Amygdala (tissue), 56 donors: ENCODE results near the gene CST11.
"Not testable (repeated sequence)": the region's sequence is repeated elsewhere in the genome, so short reads cannot be mapped to it uniquely, and the experiment has no call there.

Experiments used
- DNase-seq, 56 donors: peaks; one replicate each; lab custom pipeline; 2025; lab: John Stamatoyannopoulos, UW

Gene CST11

GRCh38 chr20:23452776-23453175, at the start of gene CST11:
CST11 (minus strand) TSS chr20:23452876; CDS start chr20:23452811, 65 bp downstream.
- no peak for DNase-seq

DNA sequence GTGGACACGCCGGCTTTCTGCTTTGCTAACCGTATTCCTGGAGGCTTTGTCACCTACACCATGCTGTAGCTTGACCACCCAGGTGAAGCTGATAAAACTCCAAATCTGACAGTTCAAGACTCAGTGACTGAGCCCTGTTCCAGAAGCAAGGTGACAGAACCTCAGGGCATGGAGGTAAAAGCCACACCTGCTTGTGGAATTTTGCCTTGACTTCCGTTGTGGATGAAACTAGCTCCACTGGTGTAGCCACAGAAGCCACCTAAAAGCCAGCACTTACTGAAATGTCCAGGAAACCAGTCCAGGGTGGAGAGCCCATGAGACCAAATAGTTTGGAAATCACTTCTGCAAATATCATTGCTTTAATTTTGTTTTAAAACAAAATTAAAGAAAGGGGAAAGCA, 49.2 kb upstream of the CST11 start:
- no peak for DNase-seq

- DNase-seq: no peak
Observed at GRCh38 chr20:23497536-23497935, 44.9 kb upstream of the CST11 start.

- no peak for DNase-seq
Observed at GRCh38 chr20:23493172-23493772, 40.6 kb upstream of the CST11 start.

- no peak for DNase-seq
Observed at GRCh38 chr20:23492292-23492691, 39.6 kb upstream of the CST11 start.

- no peak for DNase-seq
Observed at GRCh38 chr20:23490817-23491216, 38.1 kb upstream of the CST11 start, which contains the start of gene CST8. CST8 (plus strand) TSS chr20:23491117; CDS start chr20:23491668, 551 bp downstream.

DNA sequence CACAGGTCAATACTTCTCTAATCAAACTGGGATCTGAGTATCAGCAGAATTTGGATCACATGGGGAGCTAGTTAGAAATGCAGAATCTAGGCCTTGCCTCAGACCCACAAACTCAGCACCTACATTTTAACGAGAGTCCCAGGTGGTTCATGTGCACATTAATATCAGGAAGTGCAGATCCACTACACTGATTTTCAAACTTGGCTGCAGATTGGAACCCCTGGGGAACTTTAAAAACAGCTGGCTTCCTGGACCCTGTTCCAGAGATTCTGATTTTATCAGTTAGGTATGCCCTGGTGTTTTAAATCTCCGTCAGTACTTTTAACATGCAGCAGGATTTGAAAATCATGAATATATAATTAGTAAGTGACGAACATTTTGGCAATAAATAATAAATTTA, 36.3 kb upstream of the CST11 start:
- no peak for DNase-seq

- no peak for DNase-seq
Observed at GRCh38 chr20:23488470-23488869, 35.8 kb upstream of the CST11 start.

GRCh38 chr20:23484081-23484480, 31.4 kb upstream of the CST11 start:
- DNase-seq: no peak

DNA sequence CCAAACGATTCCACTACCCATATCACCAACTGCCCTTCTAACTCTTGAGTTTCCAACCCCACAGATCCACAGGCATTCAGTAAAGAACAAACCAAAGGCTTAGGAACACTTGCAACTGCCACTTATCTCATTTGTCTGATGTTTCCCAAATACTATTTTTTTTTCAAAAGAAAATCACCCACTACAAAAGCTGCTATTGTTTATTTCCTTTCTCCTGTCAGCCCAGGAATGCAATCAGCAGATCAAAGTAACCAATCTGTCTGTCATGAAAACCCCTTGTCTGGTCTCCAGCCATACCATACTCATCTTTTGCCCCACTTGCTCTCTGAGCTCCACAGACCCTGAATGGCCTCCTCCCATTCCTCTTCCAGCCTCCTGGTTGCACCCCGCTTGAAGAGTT, 29.5 kb upstream of the CST11 start:
- DNase-seq: no peak

GRCh38 chr20:23479043-23479442, 26.4 kb upstream of the CST11 start:
- no peak for DNase-seq

GRCh38 chr20:23477223-23477622, 24.5 kb upstream of the CST11 start:
- no peak for DNase-seq

GRCh38 chr20:23476015-23476754, 23.5 kb upstream of the CST11 start:
- no peak for DNase-seq

DNA sequence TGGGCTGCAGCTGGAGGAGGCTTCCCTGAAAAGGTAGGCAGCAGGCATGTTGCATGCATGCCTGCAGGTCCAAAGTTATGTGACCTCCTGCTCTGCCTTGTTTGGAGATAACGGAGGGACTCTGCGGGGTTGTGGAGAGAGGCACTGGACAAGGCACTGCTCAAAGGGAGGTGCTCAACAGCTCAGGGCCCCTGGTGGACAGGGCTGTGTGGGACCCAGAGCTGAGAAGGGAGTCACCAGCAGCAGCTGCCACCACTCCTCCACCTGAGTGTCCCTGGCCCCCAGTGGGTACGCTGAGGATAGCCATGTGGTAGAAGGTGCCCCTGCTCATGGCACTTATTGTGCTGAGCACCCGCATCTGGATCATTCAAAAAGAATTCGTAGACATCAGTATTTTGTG, 22.7 kb upstream of the CST11 start:
- DNase-seq: no peak

- DNase-seq: not testable (repeated sequence)
Observed at GRCh38 chr20:23473293-23473692, 20.6 kb upstream of the CST11 start.

GRCh38 chr20:23472306-23472705, 19.6 kb upstream of the CST11 start:
- not testable (repeated sequence) for DNase-seq

- DNase-seq: not testable (repeated sequence)
Observed at GRCh38 chr20:23466961-23467360, 14.3 kb upstream of the CST11 start.

DNA sequence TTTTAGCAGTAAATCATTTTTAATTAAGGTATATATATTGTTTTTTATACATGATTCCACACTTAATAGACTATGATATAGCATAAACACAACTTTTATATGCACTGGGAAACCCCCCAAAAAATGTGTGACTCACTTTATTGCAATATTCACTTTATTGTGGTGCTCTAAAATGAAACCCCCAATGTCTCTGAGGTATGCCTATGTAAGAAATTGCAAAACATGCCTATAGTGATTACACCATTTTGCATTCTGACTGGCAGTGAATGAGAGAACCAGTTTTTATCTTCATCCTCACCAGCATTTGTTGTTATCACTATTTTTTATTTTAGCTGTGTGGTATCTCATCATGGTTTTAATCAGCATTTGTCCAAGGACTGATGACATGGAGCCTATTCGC, 8.5 kb upstream of the CST11 start:
- no peak for DNase-seq

DNA sequence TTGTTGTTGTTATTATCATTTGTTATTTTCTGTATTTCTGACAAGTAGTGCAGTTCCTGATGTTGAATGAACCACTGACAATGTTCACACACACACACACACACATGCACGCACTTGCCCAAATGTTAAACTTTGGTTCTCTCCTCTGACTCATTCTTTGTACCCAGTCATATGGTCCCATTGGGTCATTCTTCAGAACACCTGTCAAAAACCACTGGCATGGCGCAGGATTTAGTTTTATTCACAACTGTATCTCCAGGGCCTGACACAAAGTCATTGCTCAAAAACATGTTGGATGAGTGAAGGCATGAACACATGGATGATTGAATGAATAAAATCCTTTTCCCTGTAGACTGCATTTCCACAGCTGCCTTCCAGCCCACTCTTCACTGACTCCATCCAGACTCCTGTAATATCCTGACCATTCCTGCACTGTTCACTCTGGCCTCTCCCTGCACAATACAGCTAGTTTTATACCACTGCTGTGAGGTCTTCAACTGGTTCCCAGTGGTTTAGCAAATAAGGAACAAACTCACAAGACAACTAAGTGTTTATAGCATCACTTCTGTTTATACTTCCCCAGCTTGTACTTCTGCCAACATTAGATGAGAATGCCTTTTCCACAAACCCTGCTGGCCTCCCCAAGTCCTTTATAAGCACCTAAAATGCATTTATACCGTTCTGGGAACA, 6.9 kb upstream of the CST11 start:
- no peak for DNase-seq

DNA sequence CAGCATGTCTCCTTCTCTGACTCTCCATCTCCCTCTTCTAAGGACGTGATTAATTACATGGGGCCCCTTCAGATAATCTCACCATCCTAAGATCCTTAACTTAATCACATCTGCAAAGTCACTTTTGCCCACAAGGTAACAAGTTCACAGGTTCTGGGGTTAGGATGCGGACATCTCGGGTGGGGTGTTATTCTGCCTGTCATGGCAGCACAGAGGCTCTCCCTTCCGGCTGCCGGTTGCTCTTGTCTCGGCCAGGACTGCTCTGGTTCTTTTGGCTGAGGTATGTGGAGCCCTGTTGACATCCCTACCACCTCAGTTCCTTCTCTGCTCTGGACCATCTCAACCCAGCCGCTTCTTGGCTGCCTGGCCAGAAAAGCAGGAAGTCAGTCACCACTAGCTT, 4.2 kb upstream of the CST11 start:
- no peak for DNase-seq

DNA sequence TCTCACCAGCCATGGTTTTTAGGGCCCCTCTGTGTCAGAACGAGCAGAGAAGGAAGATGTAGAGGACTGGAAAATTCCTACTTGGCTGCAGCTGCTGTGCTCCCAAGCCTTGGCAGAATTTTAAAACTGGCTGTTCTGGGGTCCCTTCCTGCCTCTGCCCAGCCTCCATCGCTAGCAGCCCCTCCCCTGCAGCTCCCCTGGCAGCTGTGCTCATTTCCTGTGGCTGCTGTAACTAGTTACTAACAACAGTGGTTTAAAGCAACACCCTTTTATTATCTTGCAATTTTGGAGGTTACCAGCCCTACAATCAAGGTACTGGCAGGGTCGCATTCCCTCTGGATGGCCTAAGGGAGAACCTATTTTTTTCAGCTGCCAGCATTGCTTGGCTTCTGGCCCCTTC, 3.7 kb upstream of the CST11 start:
- DNase-seq: no peak

DNA sequence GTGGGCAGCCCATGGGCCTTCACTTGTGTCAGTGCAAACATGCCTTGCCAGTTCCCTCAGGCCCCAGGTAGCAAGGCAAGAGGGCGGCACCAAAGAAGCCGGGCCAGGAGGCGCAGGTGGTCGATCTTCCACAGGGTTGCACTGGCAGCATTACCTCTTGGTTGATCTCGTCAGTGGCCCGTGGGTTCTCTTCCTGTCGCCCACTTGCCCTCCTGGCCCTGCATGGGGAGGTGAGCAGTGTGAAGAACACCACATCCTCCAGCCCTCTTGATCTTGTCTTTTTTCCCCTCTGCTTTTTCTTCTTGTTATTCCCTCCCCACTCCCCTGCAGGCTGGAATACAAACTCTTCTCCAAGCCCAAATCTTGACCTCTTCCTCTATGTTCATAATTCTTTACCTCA, 3.0 kb upstream of the CST11 start:
- DNase-seq: no peak
